Activated naive CD4-positive, alpha-beta T cell treated with anti-CD3 and anti-CD28 coated beads, Interleukin-2, amount 50 U/mL, for 72 hours (primary cell): Measurements from ENCODE around the gene CETP. TPM values are rescaled to one million over a fixed set of nuclear protein-coding genes. Genes with fewer than 3 reads are reported as not detected.

Source experiments
- ATAC-seq, 2 donors: fragments of 150-1000 bp; cut with Tn5 transposase; 2 replicates each; pipeline ENCODE4 v1.10.0; 2021; ENCODE audit warnings: mild to moderate bottlenecking in 2 of 2, moderate library complexity in 2 of 2
- DNase-seq, 2 donors: peaks; one replicate each; pipeline ENCODE4 v3.0.0; 2021 to 2022; ENCODE audit warnings: low spot score in 2 of 2
- H3K27ac Mint-ChIP-seq, 2 donors: one replicate each; pipeline ENCODE4 v1.8.0; 2022; ENCODE audit warnings: mild to moderate bottlenecking in 2 of 2, mixed read lengths in 2 of 2
- H3K36me3 Mint-ChIP-seq, 2 donors: one replicate each; pipeline ENCODE4 v1.8.0; 2022; ENCODE audit warnings: mixed read lengths in 2 of 2
- H3K9me3 Mint-ChIP-seq, 2 donors: one replicate each; pipeline ENCODE4 v1.8.0; 2022; ENCODE audit warnings: mixed read lengths in 2 of 2
- total RNA-seq, 2 donors: library from RNA; stranded (reverse); gene quantifications; one replicate each; pipeline ENCODE4 v1.2.3, GENCODE V29; 2022

CETP gene, protein sequence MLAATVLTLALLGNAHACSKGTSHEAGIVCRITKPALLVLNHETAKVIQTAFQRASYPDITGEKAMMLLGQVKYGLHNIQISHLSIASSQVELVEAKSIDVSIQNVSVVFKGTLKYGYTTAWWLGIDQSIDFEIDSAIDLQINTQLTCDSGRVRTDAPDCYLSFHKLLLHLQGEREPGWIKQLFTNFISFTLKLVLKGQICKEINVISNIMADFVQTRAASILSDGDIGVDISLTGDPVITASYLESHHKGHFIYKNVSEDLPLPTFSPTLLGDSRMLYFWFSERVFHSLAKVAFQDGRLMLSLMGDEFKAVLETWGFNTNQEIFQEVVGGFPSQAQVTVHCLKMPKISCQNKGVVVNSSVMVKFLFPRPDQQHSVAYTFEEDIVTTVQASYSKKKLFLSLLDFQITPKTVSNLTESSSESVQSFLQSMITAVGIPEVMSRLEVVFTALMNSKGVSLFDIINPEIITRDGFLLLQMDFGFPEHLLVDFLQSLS
- total RNA-seq, result not detected

DNA sequence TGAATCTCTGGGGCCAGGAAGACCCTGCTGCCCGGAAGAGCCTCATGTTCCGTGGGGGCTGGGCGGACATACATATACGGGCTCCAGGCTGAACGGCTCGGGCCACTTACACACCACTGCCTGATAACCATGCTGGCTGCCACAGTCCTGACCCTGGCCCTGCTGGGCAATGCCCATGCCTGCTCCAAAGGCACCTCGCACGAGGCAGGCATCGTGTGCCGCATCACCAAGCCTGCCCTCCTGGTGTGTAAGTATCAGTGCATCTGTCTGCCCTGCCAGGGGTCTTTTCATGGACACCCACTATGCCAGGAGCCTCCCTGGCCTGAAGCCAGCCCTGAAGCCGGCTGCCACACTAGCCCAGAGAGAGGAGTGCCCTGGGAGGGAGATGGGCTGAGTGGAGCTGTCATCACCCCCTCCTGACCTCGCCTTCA, at the start of gene CETP:
Gene CETP, plus strand, starts transcription at position 100 of the 431 bp plus-strand sequence. Its CDS starts 30 bp downstream, at position 130.
- DNase-seq, result no peak
- ATAC-seq, result no peak
- H3K9me3 Mint-ChIP-seq, result no peaks in the 10 kb centered on the region
- no peaks in the 10 kb centered on the region for H3K36me3 Mint-ChIP-seq
- peak within 1 kb of the TSS in 1 of 2 donors; percentile 60 for H3K27ac Mint-ChIP-seq

DNA sequence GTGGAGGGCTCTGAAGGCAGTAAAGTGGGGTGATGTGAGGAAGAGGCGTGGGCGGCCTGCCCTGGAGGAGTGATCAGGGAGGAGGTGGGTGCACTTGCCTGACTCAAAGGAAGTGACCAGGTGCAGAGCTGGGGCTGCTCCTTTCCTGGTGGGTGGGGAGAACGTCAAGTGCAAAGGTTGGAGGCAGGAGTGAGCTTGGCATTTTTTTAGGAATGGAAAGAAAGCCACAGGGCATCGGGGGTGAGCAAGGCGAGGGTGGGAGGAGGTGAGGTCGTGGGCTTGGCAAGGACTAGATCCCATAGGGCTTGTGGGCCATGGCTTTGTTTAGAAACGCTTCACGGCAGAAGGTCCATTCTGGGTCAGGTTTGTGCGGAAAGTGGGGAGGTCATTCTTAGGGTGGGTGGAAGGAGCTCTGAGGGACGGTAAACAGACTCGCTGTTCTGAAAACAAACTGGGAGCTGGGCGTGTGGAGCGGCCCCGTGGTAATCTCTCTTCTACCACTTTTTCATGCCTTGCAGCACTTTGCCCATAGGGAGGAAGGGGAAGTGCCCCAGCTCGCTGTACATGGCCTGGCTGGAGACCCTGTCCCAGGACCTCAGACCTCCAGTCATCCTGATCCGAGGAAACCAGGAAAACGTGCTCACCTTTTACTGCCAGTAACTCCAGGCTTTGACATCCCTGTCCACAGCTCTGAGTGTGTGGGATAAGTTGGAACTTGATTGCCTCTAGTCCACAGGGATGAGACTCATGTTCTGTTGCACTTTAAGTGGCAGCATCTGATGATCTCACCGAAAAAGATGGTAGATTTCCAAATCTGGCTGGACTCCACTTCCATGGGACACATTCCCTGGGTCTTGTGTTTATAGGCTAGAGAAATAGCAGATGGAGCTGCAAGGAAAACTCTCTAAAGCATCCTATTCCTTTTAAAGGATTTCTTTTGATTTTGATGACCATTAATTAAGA, 48.7 kb upstream of the CETP start:
- peaks cover 0 to 5% of the 10 kb centered on the region in 2 donors for H3K9me3 Mint-ChIP-seq
- ATAC-seq (no peak), DNase-seq (no peak)
- peak overlapping the region; percentile 11 to 57 for H3K27ac Mint-ChIP-seq
- H3K36me3 Mint-ChIP-seq, result peaks cover 6 to 8% of the 10 kb centered on the region in 2 donors

DNA sequence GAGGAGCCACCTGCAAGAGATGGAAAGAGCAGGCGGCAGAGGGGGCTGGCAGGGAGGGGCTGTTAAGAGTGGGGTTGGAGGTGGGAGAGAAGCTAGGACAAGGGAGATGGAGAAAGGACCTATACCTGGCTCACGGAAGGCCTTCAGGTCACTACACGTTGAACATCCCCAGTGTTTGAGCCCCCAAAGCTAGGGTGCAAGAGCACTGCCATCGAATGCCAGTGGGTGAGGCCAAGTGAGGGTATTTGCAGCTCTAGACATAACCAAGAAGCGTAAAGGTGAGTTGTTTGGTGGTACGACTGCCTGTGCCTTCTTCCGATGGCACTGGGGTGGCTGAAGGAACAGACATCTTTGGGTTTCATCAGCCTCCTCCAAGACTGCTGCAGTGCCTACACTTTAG, 46.9 kb upstream of the CETP start:
- ATAC-seq (no peak), DNase-seq (no peak)
- Mint-ChIP-seq H3K9me3 (peaks cover 0 to 5% of the 10 kb centered on the region in 2 donors), H3K36me3 (peaks cover 6 to 8% of the 10 kb centered on the region in 2 donors), H3K27ac (peak overlapping the region in 1 of 2 donors; percentile 27)

DNA sequence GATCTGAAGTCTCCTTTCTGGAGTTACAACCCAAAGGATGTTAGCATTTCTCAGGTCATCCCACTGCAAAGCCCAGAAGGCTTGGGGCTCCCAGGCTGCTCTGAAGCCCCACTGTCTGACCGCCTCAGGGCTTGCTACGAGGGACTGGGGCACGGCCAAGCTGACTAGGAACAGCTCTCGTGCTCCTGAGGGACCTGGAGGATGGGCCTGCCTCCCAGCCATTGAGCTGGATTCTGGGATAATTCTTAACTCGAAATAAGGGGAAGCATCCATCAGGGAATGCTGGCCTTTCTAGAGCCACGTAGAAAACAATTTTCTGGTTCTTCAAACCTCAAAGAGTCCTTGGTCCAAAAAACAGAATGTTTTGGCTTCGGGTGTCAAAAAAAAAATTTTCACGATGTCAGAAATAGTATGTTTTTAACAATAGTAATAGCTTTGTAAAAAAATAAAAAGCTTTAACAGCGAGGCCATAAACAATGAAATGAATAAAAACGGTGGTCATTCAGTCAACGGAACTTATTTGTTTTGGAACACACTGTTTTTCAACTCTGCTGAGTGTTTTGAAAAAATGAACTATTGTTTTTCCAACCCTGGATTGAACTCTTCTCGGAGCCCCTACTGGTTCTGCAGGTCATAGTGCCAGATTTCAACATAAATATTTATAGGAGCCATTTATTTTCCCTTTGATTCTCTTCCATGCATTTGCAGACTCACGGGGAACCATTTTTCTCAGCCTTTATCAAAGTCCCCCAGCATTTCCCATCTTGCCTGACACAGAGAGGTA, 46.2 kb upstream of the CETP start:
- Mint-ChIP-seq H3K27ac (peak overlapping the region in 1 of 2 donors; percentile 88), H3K36me3 (peaks cover 6 to 8% of the 10 kb centered on the region in 2 donors), H3K9me3 (peaks cover 0 to 5% of the 10 kb centered on the region in 2 donors)
- DNase-seq (no peak), ATAC-seq (no peak)

DNA sequence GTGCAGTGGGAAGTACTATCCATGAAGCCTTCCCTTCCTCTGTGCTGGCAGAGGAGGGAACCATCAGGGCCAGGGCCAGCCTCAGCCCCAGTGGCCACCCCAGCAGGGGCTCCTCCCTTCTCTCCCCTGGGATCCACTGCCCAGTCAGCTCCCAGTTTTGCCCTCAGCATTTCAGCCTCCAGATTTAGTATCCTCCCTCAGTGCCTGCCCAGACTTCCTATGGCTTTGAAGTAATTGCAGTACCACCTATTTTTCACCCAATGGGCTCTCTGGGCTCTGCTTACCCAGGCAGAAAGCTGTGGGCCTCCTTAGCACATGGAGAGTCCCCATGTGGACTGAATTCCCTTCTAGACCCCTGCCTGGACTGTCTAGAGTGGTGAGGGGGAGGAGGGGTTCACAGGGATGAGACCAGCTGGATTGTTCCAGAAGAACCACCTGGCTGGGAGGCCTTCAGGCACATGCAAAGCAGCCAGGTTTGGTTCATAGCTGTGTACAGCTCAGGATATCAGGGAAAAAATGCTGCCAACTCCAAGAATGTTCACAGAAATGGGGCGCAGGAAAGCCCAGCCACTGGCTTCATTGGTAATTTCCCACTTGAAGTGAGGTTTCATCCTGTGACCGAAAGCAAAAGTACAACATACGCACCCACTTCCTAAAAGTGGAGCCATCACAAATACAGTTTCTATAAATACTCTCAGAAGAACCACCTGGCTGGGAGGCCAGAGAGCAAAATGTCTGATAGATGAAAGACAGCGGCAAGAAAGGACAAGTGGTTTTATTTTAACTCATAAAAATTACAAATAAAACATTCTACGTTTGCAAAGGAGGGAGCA, 45.0 kb upstream of the CETP start:
- Mint-ChIP-seq H3K36me3 (peaks cover 6 to 8% of the 10 kb centered on the region in 2 donors), H3K27ac (peak overlapping the region; percentile 79 to 88), H3K9me3 (peaks cover 0 to 5% of the 10 kb centered on the region in 2 donors)
- DNase-seq (peak in 1 of 2 donors; percentile 28), ATAC-seq (peak; percentile 82 to 87)

DNA sequence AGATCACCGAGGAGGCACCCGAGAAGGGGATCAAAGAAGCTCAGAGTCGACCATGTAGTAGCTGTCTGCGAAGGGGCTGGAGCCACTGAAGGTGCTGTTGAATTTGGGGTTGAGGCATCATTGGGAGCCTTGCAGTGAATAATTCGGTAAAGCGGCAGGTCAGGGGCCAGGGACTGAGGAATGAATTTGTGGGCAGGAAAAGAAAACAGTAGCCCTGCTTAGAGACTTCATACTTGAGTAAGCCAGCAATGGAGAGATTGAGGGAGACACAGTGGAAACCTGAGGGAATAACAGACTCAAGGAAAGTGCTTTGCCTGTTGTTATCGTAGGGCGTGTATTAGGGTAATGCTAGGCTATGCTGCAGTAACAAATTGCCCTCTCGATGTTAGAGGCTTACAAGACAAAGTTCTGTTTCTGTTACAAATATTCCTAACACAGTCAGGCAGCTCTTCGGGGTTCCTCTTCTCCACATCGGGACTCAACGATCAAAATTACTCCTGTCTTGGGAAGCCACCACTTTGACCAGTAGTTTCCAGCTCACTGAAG, 43.2 kb upstream of the CETP start:
- Mint-ChIP-seq H3K27ac (peak overlapping the region in 1 of 2 donors; percentile 43), H3K9me3 (peaks cover 0 to 5% of the 10 kb centered on the region in 2 donors), H3K36me3 (peaks cover 6 to 8% of the 10 kb centered on the region in 2 donors)
- ATAC-seq (no peak), DNase-seq (no peak)

DNA sequence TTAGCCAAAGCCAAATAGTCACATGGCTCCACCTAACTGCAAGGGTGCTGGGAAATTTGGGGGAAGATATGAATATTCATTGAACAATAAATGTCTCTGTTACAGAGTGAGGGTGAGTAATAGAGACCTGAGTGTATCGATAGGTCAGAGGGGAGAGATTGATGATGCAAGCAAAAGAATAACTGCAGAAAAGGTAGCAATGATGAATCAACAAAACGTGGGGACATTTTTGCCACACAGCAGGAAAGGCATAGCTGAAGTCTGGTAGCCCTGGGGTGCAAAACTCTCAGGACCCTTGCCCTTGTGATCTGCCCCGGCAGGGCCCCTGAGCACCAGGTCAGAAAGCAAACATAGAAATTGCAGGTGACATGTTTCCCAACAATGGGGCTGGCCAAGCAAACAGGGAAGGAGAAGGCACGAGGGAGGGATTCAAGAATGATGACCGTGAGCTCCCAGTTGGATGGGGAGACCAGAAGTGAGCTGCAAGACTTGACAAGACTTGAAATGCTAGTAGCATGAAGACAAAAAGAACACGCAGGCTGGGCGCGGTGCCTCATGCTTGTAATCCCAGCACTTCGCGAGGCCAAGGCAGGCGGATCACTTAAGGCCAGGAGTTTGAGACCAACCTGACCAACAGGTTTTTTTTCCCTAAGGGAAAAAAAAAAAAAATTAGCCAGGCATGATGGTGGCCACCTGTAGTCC, 42.5 kb upstream of the CETP start:
- peaks cover 6 to 8% of the 10 kb centered on the region in 2 donors for H3K36me3 Mint-ChIP-seq
- DNase-seq, result no peak
- H3K9me3 Mint-ChIP-seq, result peaks cover 0 to 5% of the 10 kb centered on the region in 2 donors
- peak overlapping the region in 1 of 2 donors; percentile 43 for H3K27ac Mint-ChIP-seq
- no peak for ATAC-seq

DNA sequence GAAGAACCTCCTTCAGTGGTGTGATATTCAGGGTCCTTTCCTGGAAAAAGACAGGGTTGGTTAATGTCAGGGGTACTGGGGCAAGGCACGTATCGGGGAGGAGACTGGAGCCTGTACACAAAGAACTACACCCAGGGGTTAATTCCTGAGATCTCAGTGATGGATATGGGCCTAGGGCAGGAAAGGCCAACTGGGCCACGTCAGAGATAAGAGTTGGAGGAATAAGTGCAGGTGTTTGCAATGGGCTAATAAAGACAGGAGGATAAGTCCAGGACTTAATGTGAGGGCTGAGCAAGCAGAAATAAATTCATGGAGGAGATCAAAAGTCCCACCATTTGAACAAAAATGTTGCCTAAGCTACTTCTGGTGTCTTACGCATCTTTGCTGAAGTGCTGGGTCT, 40.2 kb upstream of the CETP start:
- H3K9me3 Mint-ChIP-seq, result peaks cover 0 to 5% of the 10 kb centered on the region in 2 donors
- H3K27ac Mint-ChIP-seq, result no peak overlapping the region
- ATAC-seq (no peak), DNase-seq (no peak)
- H3K36me3 Mint-ChIP-seq, result peaks cover 6 to 8% of the 10 kb centered on the region in 2 donors

DNA sequence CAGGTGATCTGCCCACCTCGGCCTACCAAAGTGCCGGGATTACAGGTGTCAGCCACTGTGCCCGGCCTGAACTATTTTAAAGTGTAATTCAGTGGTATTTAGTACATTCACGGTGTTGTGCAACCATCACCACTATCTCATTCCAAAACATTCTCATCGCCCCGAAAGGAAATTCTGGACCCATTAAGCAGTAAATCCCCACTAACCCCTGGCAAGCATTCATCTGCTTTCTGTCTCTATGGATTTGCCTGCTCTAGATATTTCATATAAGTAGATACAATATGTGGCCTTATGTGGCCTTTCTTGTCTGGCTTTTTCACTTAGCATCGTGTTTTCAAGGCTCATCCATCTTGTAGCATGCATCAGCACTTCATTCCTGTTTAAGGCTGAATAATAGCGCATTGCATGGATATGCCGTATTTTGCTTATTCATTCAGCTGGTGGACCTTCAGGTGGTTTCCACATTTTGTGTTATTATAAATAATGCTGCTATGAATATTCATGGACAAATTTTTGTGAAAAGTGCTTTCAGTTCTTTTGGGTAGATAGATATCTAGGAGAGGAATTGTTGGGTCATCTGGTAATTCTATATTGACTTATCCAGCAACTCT, 38.2 kb upstream of the CETP start:
- Mint-ChIP-seq H3K36me3 (no peaks in the 10 kb centered on the region), H3K27ac (no peak overlapping the region), H3K9me3 (peaks cover 0 to 4% of the 10 kb centered on the region in 2 donors)
- ATAC-seq (no peak), DNase-seq (no peak)

DNA sequence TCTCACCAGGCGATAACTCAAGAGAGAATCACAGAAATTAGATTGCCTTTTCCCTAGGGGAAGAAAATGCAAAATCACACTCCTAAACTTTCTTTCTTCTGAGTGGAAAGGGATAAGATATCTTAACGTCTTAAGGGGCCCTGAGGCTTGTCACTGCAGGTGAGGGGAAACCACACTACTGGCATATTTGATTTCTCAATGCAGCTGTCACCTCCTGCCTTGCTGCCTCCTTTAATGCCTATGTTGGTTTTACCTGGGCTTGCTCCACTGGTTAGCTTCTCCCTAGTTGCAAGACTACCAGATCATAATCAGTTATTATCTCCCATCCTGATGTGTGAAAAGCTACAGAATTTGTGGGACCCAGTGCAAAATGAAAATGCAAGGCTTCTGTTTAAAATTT, 34.3 kb upstream of the CETP start:
- H3K9me3 Mint-ChIP-seq, result peaks cover 0 to 5% of the 10 kb centered on the region in 2 donors
- ATAC-seq (no peak), DNase-seq (no peak)
- H3K27ac Mint-ChIP-seq, result no peak overlapping the region
- peaks cover 2% of the 10 kb centered on the region in 2 donors for H3K36me3 Mint-ChIP-seq

DNA sequence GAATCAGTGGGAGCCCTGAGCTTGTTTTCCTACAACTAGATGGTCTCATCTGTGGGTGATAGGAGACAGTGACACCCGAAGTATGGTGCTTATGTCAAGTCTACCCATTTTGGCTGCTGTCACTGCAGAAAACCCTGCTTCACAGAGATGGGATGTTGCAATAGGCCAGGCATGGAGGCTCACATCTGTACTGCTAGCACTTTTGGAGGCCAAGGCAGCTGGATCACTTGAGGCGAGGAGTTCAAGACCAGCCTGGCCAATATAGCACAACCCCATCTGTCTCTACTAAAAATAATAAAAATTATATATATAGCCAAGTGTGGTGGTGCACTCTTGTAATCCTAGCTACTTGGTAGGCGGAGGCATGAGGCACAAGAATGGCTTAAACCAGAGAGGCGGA, 32.1 kb upstream of the CETP start:
- Mint-ChIP-seq H3K27ac (no peak overlapping the region), H3K36me3 (peaks cover 12 to 24% of the 10 kb centered on the region in 2 donors), H3K9me3 (peaks cover 0 to 5% of the 10 kb centered on the region in 2 donors)
- ATAC-seq, result no peak
- no peak for DNase-seq

DNA sequence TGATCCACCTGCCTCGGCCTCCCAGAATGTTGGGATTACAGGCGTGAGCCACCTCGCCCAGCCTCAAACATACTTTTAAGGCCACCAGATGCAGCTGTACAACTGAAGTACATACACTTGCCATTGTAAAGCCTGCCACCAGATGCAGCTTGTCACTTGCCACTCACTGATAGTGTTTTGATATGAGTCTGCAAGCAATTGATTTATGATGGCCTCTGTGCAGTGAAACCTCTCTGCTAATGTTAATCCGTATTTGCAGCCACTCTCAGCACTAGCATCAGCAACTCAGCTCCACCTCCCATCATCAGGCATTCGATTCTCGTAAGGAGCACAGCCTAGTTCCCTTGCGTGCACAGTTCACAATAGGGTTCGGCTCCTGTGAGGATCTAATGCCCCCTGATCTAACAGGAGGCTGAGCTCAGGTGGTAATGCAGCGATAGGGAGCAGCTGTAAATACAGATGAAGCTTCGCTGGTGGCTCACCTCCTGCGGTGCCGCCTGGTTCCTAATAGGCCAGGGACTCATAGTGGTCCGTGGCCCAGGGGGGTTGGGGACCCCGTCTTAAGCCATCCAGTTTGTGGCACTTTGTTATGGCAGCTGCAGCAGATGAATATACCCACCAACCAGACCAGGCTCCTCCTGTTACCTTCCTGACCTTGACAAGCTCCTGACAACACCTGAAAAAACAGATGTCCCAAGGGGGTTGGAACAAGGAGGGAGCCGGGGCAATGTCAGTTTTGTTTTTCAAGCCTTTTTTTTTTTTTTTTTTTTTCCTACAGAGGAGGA, 31.1 kb upstream of the CETP start:
- DNase-seq (no peak), ATAC-seq (no peak)
- Mint-ChIP-seq H3K36me3 (peaks cover 21 to 34% of the 10 kb centered on the region in 2 donors), H3K9me3 (peaks cover 0 to 5% of the 10 kb centered on the region in 2 donors), H3K27ac (peak overlapping the region; percentile 97 to 99)

DNA sequence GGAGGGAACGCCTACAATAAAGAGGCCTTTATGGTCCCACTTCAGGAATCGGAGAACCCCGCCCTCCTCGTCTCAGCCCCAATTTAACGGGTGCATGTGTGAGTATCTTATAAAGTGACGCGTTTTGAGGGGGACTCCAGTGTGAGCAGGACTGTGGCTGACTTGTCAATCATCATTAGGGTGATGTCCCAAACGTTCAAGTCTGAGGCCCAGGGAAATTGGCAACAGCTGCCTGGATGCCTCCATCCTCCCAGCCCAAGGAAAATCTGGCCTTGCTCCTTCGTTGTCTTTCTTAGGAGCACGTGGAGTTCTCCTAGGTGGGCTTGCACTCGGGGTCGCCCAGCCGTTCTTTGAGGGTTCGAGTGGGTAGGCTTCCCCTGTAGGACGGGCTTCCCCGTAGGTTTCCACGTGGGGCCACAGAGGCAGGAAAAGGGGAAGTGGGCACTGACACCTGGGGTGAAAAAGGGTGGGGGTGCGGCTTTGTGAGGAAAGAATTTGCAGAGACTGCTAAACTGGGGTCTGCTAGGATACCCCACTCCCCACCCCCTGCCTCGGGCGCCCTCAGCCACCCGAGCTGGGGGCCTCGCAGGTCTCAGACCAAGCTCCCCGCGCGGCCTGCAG, 30.4 kb upstream of the CETP start:
- ATAC-seq, result no peak
- DNase-seq, result no peak
- Mint-ChIP-seq H3K36me3 (peaks cover 21 to 41% of the 10 kb centered on the region in 2 donors), H3K27ac (peak overlapping the region; percentile 97 to 99), H3K9me3 (peaks cover 0 to 5% of the 10 kb centered on the region in 2 donors)
